Liver (tissue), 9 donors: ENCODE results near the gene TTC33. TPM values are rescaled to one million over a fixed set of nuclear protein-coding genes. Genes with fewer than 3 reads are reported as not detected.

Experiments
- DNase-seq: peaks from one replicate; pipeline ENCODE4 v3.0.0-alpha.2; 2017; ENCODE audit warnings: low spot score
- H3K27ac ChIP-seq, 2 donors: one replicate each; pipeline ENCODE4 v1.7.0; 2013; ENCODE audit warnings: inconsistent platforms in 2 of 2, low read length in 2 of 2, control low read depth in 1 of 2, low read depth in 1 of 2, mild to moderate bottlenecking in 1 of 2
- H3K27me3 ChIP-seq, 4 donors: one replicate each; pipeline versions ENCODE4 v1.6.1 to v1.7.0; 2013; ENCODE audit warnings: low read length in 3 of 4, inconsistent platforms in 1 of 4, mild to moderate bottlenecking in 1 of 4, moderate library complexity in 1 of 4; ENCODE audit not compliant: control insufficient read depth in 4 of 4, insufficient read depth in 4 of 4
- H3K36me3 ChIP-seq, 4 donors: one replicate each; pipeline versions ENCODE4 v1.6.1 to v1.7.0; 2013; ENCODE audit warnings: low read length in 3 of 4, mild to moderate bottlenecking in 3 of 4, low read depth in 1 of 4, moderate library complexity in 1 of 4; ENCODE audit not compliant: control insufficient read depth in 4 of 4, insufficient read depth in 3 of 4
- H3K4me1 ChIP-seq, 4 donors: one replicate each; pipeline versions ENCODE4 v1.6.1 to v1.7.0; 2013; ENCODE audit warnings: low read length in 3 of 4, mild to moderate bottlenecking in 3 of 4, moderate library complexity in 1 of 4; ENCODE audit not compliant: control insufficient read depth in 4 of 4, insufficient read depth in 4 of 4
- H3K4me3 ChIP-seq, 3 donors: one replicate each; pipeline versions ENCODE4 v1.6.1 to v1.7.0; 2013; ENCODE audit warnings: low read length in 3 of 3, control low read depth in 1 of 3, low read depth in 1 of 3, mild to moderate bottlenecking in 1 of 3
- H3K9ac ChIP-seq, 2 donors: one replicate each; pipeline ENCODE4 v1.7.0; 2013; ENCODE audit warnings: low read length in 2 of 2, mild to moderate bottlenecking in 2 of 2, moderate library complexity in 2 of 2, control low read depth in 1 of 2, low read depth in 1 of 2
- H3K9me3 ChIP-seq, 4 donors: one replicate each; pipeline versions ENCODE4 v1.6.1 to v1.7.0; 2013; ENCODE audit warnings: low read length in 3 of 4; ENCODE audit not compliant: control insufficient read depth in 4 of 4
- EGR1 ChIP-seq, 2 donors: IDR thresholded peaks; 2 replicates each; pipeline ENCODE4 v1.6.1; 2016 to 2018; ENCODE audit warnings: antibody characterized with exemption in 2 of 2, low read depth in 2 of 2
- FOXA1 ChIP-seq: IDR thresholded peaks from 2 replicates; pipeline ENCODE4 v1.6.1; 2016; ENCODE audit warnings: antibody characterized with exemption
- FOXA2 ChIP-seq: IDR thresholded peaks from 2 replicates; pipeline ENCODE4 v1.6.1; 2016; ENCODE audit warnings: antibody characterized with exemption
- GABPA ChIP-seq, 2 donors: IDR thresholded peaks in 1 of 2; conservative IDR thresholded peaks in 1 of 2; 2 replicates each; pipeline ENCODE4 v1.6.1; 2016; ENCODE audit warnings: antibody characterized with exemption in 2 of 2, mild to moderate bottlenecking in 1 of 2, moderate library complexity in 1 of 2
- HNF4A ChIP-seq, 2 donors: conservative IDR thresholded peaks; 2 replicates each; pipeline ENCODE4 v1.6.1; 2016; ENCODE audit warnings: antibody characterized with exemption in 2 of 2, mild to moderate bottlenecking in 2 of 2
- HNF4G ChIP-seq: IDR thresholded peaks from 2 replicates; pipeline ENCODE4 v1.6.1; 2016; ENCODE audit warnings: antibody characterized with exemption
- NR2F2 ChIP-seq: IDR thresholded peaks from 2 replicates; pipeline ENCODE4 v1.6.1; 2016; ENCODE audit warnings: antibody characterized with exemption
- RAD21 ChIP-seq, 2 donors: IDR thresholded peaks; 2 replicates each; pipeline ENCODE4 v1.6.1; 2016; ENCODE audit warnings: antibody characterized with exemption in 2 of 2, mild to moderate bottlenecking in 2 of 2
- REST ChIP-seq: IDR thresholded peaks from 2 replicates; pipeline ENCODE4 v1.6.1; 2016; ENCODE audit warnings: antibody characterized with exemption, mild to moderate bottlenecking
- RXRA ChIP-seq, 2 donors: IDR thresholded peaks; 2 replicates each; pipeline ENCODE4 v1.6.1; 2017 to 2018; ENCODE audit warnings: antibody characterized with exemption in 2 of 2, mild to moderate bottlenecking in 1 of 2
- SP1 ChIP-seq: IDR thresholded peaks from 2 replicates; pipeline ENCODE4 v1.6.1; 2018; ENCODE audit warnings: antibody characterized with exemption, mild to moderate bottlenecking
- TAF1 ChIP-seq: conservative IDR thresholded peaks from 2 replicates; pipeline ENCODE4 v1.6.1; 2016; ENCODE audit warnings: antibody characterized with exemption, mild to moderate bottlenecking
- ZBTB33 ChIP-seq: IDR thresholded peaks from 2 replicates; pipeline ENCODE4 v1.6.1; 2016; ENCODE audit warnings: antibody characterized with exemption
- WGBS: extraction: QIAGEN DNeasy Blood & Tissue Kit; methylation state at CpG from one replicate; pipeline ENCODE4 v1.1.7; 2013; 5-methylcytosine and 5-hydroxymethylcytosine counted together
- polyA plus RNA-seq, 2 donors: library from polyadenylated mRNA; stranded (reverse) in 1 of 2; unstranded in 1 of 2; fragments of 200-250 nt in 1 of 2; fragments of >200 nt in 1 of 2; fragmentation: Nextera tagmentation in 1 of 2; extraction: Ambion mirVana in 1 of 2; gene quantifications; one replicate each; pipeline versions ENCODE4 v1.2.1 to v1.2.3, GENCODE V29; 2013 to 2015
- total RNA-seq, 2 donors: library from RNA; depleted of rRNA; stranded (reverse); fragments of >200 nt; gene quantifications; one replicate each; pipeline ENCODE4 v1.2.3, GENCODE V29; 2014
- TF ChIP-seq, protein P1 (sequence below): IDR thresholded peaks from 2 replicates; pipeline ENCODE4 v1.6.1; 2016; ENCODE audit warnings: antibody characterized with exemption
- TF ChIP-seq, protein P2 (sequence below): IDR thresholded peaks from 2 replicates; pipeline ENCODE4 v1.6.1; 2016; ENCODE audit warnings: antibody characterized with exemption
- TF ChIP-seq, protein P3 (sequence below): fragments of 150-350 bp; IDR thresholded peaks from 2 replicates; pipeline ENCODE4 v1.5.1; 2017; ENCODE audit warnings: improper control_type of control experiment, low read depth, low read length; ENCODE audit not compliant: missing input control
- donor health status: healthy.
- donor health status: healthy.
- donor health status: healthy.
- donor health status: healthy.
- donor health status: healthy.

TTC33 gene
- total and polyA plus RNA-seq, 4 donors: 4.3 to 12.0 (median 7.6) TPM

- no peak for TF ChIP-seq TAF1
- TF ChIP-seq FOXA1: no peak
- TF ChIP-seq, protein P1, sequence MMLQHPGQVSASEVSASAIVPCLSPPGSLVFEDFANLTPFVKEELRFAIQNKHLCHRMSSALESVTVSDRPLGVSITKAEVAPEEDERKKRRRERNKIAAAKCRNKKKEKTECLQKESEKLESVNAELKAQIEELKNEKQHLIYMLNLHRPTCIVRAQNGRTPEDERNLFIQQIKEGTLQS: no peak
- no peak for TF ChIP-seq HNF4A (conservative IDR thresholded peaks at IDR 0.05)
- TF ChIP-seq GABPA (IDR thresholded peaks at IDR 0.05 in 1 of 2, conservative IDR thresholded peaks at IDR 0.05 in 1 of 2): no peak
These were observed 277.0 kb downstream of the TTC33 start (continued) for GRCh38 chr5:40478766-40479165.

DNA sequence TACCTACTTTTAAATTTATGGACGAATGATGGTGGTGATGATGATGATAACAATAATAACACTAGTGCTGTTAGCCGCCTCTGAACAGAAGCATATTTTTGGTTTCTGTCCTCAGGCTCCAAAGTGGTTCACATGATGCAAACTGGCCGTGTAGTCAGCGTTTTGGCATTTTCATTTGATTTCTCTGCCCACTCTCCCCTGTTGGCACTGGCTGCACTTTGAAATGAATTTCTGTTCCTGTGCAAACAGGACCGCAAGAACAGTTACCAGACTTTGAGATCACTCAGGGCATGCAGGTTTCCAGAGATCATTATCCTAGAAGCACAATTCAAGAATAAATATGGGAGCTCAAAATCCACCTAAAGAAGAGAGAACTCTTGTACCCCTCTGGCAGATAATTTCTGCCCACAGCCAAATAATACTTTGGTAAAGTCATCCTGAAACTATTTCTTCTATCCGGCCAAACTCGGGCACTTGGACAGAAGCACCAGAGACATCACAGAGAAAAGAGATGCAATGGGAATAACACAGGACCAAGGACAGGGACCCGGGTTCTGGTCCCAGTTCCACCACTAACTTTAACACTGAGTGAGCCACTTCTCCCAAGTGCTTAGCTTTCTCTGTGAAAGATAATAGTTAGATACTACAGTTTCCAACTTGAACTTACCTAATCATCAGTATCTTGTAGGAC is 277.8 kb downstream of the TTC33 start:
- Histone ChIP-seq H3K27me3 (no peaks in the 10 kb centered on the region), H3K9me3 (peaks cover 0 to 3% (median 0%) of the 10 kb centered on the region in 4 donors), H3K4me1 (no peaks in the 10 kb centered on the region), H3K9ac (no peak overlapping the region), H3K27ac (no peak overlapping the region), H3K36me3 (no peaks in the 10 kb centered on the region), H3K4me3 (no peak overlapping the region)
- no peak for TF ChIP-seq GABPA (IDR thresholded peaks at IDR 0.05 in 1 of 2, conservative IDR thresholded peaks at IDR 0.05 in 1 of 2)
- no peak for TF ChIP-seq HNF4A (conservative IDR thresholded peaks at IDR 0.05)
- no peak for TF ChIP-seq ZBTB33
- TF ChIP-seq SP1: no peak
- no peak for TF ChIP-seq RXRA (IDR thresholded peaks at IDR 0.05)
- TF ChIP-seq, protein P2, sequence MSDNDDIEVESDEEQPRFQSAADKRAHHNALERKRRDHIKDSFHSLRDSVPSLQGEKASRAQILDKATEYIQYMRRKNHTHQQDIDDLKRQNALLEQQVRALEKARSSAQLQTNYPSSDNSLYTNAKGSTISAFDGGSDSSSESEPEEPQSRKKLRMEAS: no peak
- no peak for DNase-seq
- WGBS: 71% methylated on average over 8 of the region's 8 CpGs

DNA sequence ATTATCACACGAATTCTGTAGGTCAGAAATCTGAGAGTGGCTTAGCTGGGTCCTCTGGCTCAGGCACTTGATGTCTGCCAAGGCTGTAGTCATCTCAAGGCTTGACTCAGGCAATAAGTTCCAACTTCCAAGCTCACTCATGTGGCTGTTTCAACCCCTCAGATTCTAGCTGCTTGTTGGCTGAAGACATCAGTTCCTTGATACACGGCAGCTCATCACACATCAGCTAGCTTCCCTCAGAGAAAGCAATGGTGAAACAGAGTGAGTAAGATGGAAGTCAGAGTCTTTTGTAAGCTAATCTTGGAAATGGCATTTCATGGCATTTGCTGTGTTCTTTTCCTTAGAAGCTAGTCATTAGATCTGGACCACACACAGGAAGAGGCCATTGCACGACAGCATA is 280.2 kb downstream of the TTC33 start:
- H3K27me3 ChIP-seq: no peaks in the 10 kb centered on the region
- no peak overlapping the region for H3K9ac ChIP-seq
- 86% methylated on average over 3 of the region's 3 CpGs for WGBS
- H3K36me3 ChIP-seq: no peaks in the 10 kb centered on the region
- H3K9me3 ChIP-seq: peaks cover 0 to 3% (median 0%) of the 10 kb centered on the region in 4 donors
- H3K27ac ChIP-seq: no peak overlapping the region
- no peak for DNase-seq
- no peaks in the 10 kb centered on the region for H3K4me1 ChIP-seq
- TF ChIP-seq, protein P2: no peak
- TF ChIP-seq, protein P3, sequence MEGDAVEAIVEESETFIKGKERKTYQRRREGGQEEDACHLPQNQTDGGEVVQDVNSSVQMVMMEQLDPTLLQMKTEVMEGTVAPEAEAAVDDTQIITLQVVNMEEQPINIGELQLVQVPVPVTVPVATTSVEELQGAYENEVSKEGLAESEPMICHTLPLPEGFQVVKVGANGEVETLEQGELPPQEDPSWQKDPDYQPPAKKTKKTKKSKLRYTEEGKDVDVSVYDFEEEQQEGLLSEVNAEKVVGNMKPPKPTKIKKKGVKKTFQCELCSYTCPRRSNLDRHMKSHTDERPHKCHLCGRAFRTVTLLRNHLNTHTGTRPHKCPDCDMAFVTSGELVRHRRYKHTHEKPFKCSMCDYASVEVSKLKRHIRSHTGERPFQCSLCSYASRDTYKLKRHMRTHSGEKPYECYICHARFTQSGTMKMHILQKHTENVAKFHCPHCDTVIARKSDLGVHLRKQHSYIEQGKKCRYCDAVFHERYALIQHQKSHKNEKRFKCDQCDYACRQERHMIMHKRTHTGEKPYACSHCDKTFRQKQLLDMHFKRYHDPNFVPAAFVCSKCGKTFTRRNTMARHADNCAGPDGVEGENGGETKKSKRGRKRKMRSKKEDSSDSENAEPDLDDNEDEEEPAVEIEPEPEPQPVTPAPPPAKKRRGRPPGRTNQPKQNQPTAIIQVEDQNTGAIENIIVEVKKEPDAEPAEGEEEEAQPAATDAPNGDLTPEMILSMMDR: no peak
- TF ChIP-seq RAD21 (IDR thresholded peaks at IDR 0.05) (no peak), TAF1 (no peak), RXRA (IDR thresholded peaks at IDR 0.05) (no peak), HNF4G (no peak), REST (no peak), FOXA2 (no peak), FOXA1 (no peak), NR2F2 (no peak), EGR1 (IDR thresholded peaks at IDR 0.05; ENCODE audit: low read depth in 2 of 2) (no peak), HNF4A (conservative IDR thresholded peaks at IDR 0.05) (no peak)
- H3K4me3 ChIP-seq: no peak overlapping the region
